GM12891 (cell line): ENCODE data around the gene NCKAP5.

Experiments used
- PAX5 ChIP-seq: IDR thresholded peaks from 2 replicates; pipeline ENCODE4 v1.6.1; 2011; ENCODE audit warnings: low read length, moderate library complexity, mild to moderate bottlenecking; ENCODE audit not compliant: insufficient read depth, severe bottlenecking
- POLR2A ChIP-seq: IDR thresholded peaks from 2 replicates; pipeline ENCODE4 v1.6.1; 2011; ENCODE audit warnings: low read depth, low read length, control low read depth
- POLR2AphosphoS5 ChIP-seq: IDR thresholded peaks from 2 replicates; pipeline ENCODE4 v1.6.1; 2011; ENCODE audit warnings: low read depth, low read length, control low read depth
- POU2F2 ChIP-seq: IDR thresholded peaks from 2 replicates; pipeline ENCODE4 v1.6.1; 2011; ENCODE audit warnings: low read depth, mild to moderate bottlenecking, control low read depth, low read length, moderate library complexity
- SPI1 ChIP-seq: IDR thresholded peaks from 2 replicates; pipeline ENCODE4 v1.6.1; 2011; ENCODE audit warnings: low read depth, low read length, control low read depth
- TAF1 ChIP-seq: IDR thresholded peaks from 2 replicates; pipeline ENCODE4 v1.6.1; 2011; ENCODE audit warnings: low read depth, low read length, control low read depth

DNA sequence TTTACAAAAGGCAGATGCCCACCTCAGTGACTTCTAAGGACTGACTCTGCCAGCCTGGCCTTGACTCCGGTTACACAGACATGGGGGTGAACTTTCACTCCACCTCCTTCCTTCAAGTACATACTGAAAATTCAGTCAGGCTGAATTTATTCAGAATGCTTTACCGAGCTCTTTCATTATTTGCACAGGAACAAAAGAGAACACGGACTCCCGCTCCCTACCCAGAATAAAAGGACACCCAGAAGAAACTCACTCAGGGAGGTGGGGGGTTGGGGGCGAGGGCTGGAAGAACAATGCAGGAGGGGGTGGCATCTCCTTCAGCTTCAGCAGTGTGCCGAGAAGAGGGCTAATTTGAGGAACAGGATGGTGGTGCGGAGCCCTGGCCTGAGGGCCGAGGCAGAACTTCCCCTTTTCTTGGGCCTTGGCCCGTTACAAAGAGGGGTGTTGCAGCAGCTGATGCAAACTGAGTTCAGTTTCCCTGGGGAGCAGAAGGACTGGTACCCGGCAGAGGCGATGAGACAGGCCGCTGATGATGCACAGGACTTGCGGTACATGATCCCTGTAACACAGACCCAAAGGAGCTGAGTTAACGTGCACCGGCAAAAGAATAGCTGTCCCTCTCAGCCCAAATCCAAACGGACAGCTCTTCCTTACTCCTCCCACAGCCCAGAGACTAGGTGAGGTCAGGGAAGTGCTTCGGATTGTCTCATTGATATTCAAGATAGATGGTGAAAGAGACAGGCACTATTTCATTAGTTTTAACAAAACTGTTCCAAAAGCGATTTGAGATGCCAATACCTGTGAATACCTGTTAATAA lies 922.3 kb downstream of the NCKAP5 start:
- TF ChIP-seq POLR2A = no peak
- TF ChIP-seq TAF1 = no peak
- no peak for TF ChIP-seq POLR2AphosphoS5
- no peak for TF ChIP-seq SPI1
- no peak for TF ChIP-seq POU2F2
- no peak for TF ChIP-seq PAX5
